SK-N-SH (cell line): ENCODE measurements around the gene MYBPC3.

Experiments
- CTCF ChIP-seq: fragments of 200-600 bp; sonication (generic); IDR thresholded peaks from 2 replicates; pipeline ENCODE4 v1.6.1; 2017; ENCODE audit warnings: antibody characterized with exemption, mild to moderate bottlenecking, moderate library complexity
- EP300 ChIP-seq, 2 experiments: IDR thresholded peaks; 2 replicates each; pipeline versions ENCODE4 v1.4.0 to v1.6.1; 2012; ENCODE audit warnings: borderline replicate concordance in 1 of 2, low read depth in 1 of 2, low read length in 1 of 2
- EZH2phosphoT487 ChIP-seq: fragments of 200-600 bp; sonication (generic); IDR thresholded peaks from 2 replicates; pipeline ENCODE4 v1.6.1; 2017; ENCODE audit warnings: low read depth, mixed run types, mild to moderate bottlenecking, antibody characterized with exemption, moderate library complexity, borderline replicate concordance
- JUND ChIP-seq: IDR thresholded peaks from 2 replicates; pipeline ENCODE4 v1.4.0; 2012
- POLR2AphosphoS5 ChIP-seq: IDR thresholded peaks from 2 replicates; pipeline ENCODE4 v1.6.1; 2012; ENCODE audit warnings: low read depth, low read length
- RAD21 ChIP-seq: IDR thresholded peaks from 2 replicates; pipeline ENCODE4 v1.6.1; 2012; ENCODE audit warnings: mild to moderate bottlenecking, low read length
- REST ChIP-seq: IDR thresholded peaks from 2 replicates; pipeline ENCODE4 v1.6.1; 2012; ENCODE audit warnings: mild to moderate bottlenecking, low read depth, low read length, moderate library complexity
- RXRA ChIP-seq: IDR thresholded peaks from 2 replicates; pipeline ENCODE4 v1.4.0; 2012; ENCODE audit warnings: low read depth, mild to moderate bottlenecking, borderline replicate concordance
- TEAD4 ChIP-seq: IDR thresholded peaks from 2 replicates; pipeline ENCODE4 v1.4.0; 2012; ENCODE audit warnings: mild to moderate bottlenecking, borderline replicate concordance; ENCODE audit not compliant: insufficient read depth
- USF2 ChIP-seq: fragments of 150-350 bp; IDR thresholded peaks from 2 replicates; pipeline ENCODE4 v1.6.1; 2017; ENCODE audit warnings: antibody characterized with exemption, low read length, low read depth, borderline replicate concordance
- YY1 ChIP-seq: IDR thresholded peaks from 2 replicates; pipeline ENCODE4 v1.4.0; 2012; ENCODE audit warnings: low read depth, mild to moderate bottlenecking

- TF ChIP-seq CTCF = no peak
- TF ChIP-seq RAD21 = no peak
- TF ChIP-seq REST = no peak
- TF ChIP-seq YY1 = no peak
- TF ChIP-seq JUND = no peak
- no peak for TF ChIP-seq USF2
- TF ChIP-seq TEAD4 = no peak
- no peak for TF ChIP-seq EP300 (IDR thresholded peaks at IDR 0.05; ENCODE audit: borderline replicate concordance in 1 of 2, low read depth in 1 of 2, low read length in 1 of 2)
- no peak for TF ChIP-seq EZH2phosphoT487
- TF ChIP-seq RXRA = no peak
- TF ChIP-seq POLR2AphosphoS5 = no peak
Observed at GRCh38 chr11:47374720-47375019, 22.2 kb upstream of the MYBPC3 start.
